GM23338 (cell line): ENCODE data around the gene DYSF. TPM values are rescaled to one million over a fixed set of nuclear protein-coding genes. Genes with fewer than 3 reads are reported as not detected.

Source experiments
- ATAC-seq: fragments of 200-7000 bp; cut with Tn5 transposase; 3 replicates; pipeline ENCODE4 v1.9.1; 2020
- DNase-seq: peaks from one replicate; pipeline ENCODE4 v3.0.0-alpha.2; 2015; ENCODE audit warnings: low spot score
- H2AFZ ChIP-seq: fragments of 200-600 bp; sonication (generic); 2 replicates; pipeline ENCODE4 v1.8.0; 2016; ENCODE audit warnings: antibody characterized with exemption, mild to moderate bottlenecking, moderate library complexity
- H3F3A ChIP-seq: fragments of 200-600 bp; sonication (generic); replicated peaks from 2 replicates; pipeline ENCODE4 v1.8.0; 2017; ENCODE audit warnings: antibody characterized with exemption, mixed run types, low read depth
- H3K27ac ChIP-seq: fragments of 200-600 bp; sonication (generic); 2 replicates; pipeline ENCODE4 v1.6.1; 2016; ENCODE audit warnings: low read depth
- H3K27me3 ChIP-seq: fragments of 200-600 bp; sonication (generic); 2 replicates; pipeline ENCODE4 v1.8.0; 2016; ENCODE audit warnings: mild to moderate bottlenecking, mixed run types, moderate library complexity; ENCODE audit not compliant: insufficient read depth
- H3K36me3 ChIP-seq: fragments of 200-600 bp; sonication (generic); 2 replicates; pipeline ENCODE4 v1.8.0; 2016; ENCODE audit warnings: mild to moderate bottlenecking; ENCODE audit not compliant: insufficient read depth
- H3K4me1 ChIP-seq: fragments of 200-600 bp; sonication (generic); 2 replicates; pipeline ENCODE4 v1.8.0; 2016; ENCODE audit warnings: mild to moderate bottlenecking, moderate library complexity; ENCODE audit not compliant: insufficient read depth
- H3K4me2 ChIP-seq: fragments of 200-600 bp; sonication (generic); 2 replicates; pipeline ENCODE4 v1.7.1; 2017; ENCODE audit warnings: mixed run types
- H3K4me3 ChIP-seq: fragments of 200-600 bp; sonication (generic); 2 replicates; pipeline ENCODE4 v1.6.1; 2016; ENCODE audit warnings: mixed run types
- H3K79me2 ChIP-seq: fragments of 200-600 bp; sonication (generic); replicated peaks from 2 replicates; pipeline ENCODE4 v1.8.0; 2017; ENCODE audit warnings: mild to moderate bottlenecking; ENCODE audit not compliant: insufficient read depth
- H3K9me2 ChIP-seq: fragments of 200-600 bp; sonication (generic); 2 replicates; pipeline ENCODE4 v1.8.0; 2017; ENCODE audit not compliant: insufficient read depth
- H4K20me1 ChIP-seq: fragments of 200-600 bp; sonication (generic); replicated peaks from 2 replicates; pipeline ENCODE4 v1.8.0; 2017; ENCODE audit warnings: mild to moderate bottlenecking; ENCODE audit not compliant: insufficient read depth
- H3K27ac Mint-ChIP-seq: 2 replicates; pipeline ENCODE4 v1.8.0; 2020; ENCODE audit warnings: inconsistent platforms, mild to moderate bottlenecking, moderate library complexity, mixed read lengths
- H3K27me3 Mint-ChIP-seq: 3 replicates; pipeline ENCODE4 v1.8.0; 2022; ENCODE audit warnings: low read depth, mild to moderate bottlenecking, moderate library complexity, mixed read lengths, inconsistent platforms; ENCODE audit not compliant: insufficient read depth, poor library complexity
- H3K36me3 Mint-ChIP-seq: 3 replicates; pipeline ENCODE4 v1.8.0; 2021; ENCODE audit warnings: low read depth, mild to moderate bottlenecking, inconsistent platforms, moderate library complexity, mixed read lengths
- H3K4me1 Mint-ChIP-seq: 3 replicates; pipeline ENCODE4 v1.8.0; 2020; ENCODE audit warnings: mild to moderate bottlenecking, inconsistent platforms, mixed read lengths
- H3K4me3 Mint-ChIP-seq: 3 replicates; pipeline ENCODE4 v1.8.0; 2021; ENCODE audit warnings: moderate library complexity, mild to moderate bottlenecking, inconsistent platforms, mixed read lengths
- H3K9me3 Mint-ChIP-seq: 3 replicates; pipeline ENCODE4 v1.8.0; 2020; ENCODE audit warnings: moderate library complexity, mild to moderate bottlenecking, inconsistent platforms, mixed read lengths
- CREB1 ChIP-seq: fragments of 250-450 bp; sonication (Bioruptor Pico); IDR thresholded peaks from 2 replicates; pipeline ENCODE4 v1.5.0; 2020; ENCODE audit warnings: low read depth, mild to moderate bottlenecking, moderate library complexity
- EZH2phosphoT487 ChIP-seq: fragments of 200-600 bp; sonication (generic); IDR thresholded peaks from one replicate; pipeline ENCODE4 v1.8.1; 2018; ENCODE audit warnings: antibody characterized with exemption; ENCODE audit not compliant: unreplicated experiment
- JUNB ChIP-seq: IDR thresholded peaks from one replicate; pipeline ENCODE4 v1.6.1; 2016; ENCODE audit warnings: antibody characterized with exemption; ENCODE audit not compliant: unreplicated experiment
- NANOG ChIP-seq: IDR thresholded peaks from 2 replicates; pipeline ENCODE4 v1.6.1; 2016; ENCODE audit warnings: antibody characterized with exemption, borderline replicate concordance
- ZNF114 ChIP-seq: fragments of 250-450 bp; sonication (Bioruptor Pico); IDR thresholded peaks from 2 replicates; pipeline ENCODE4 v1.5.0; 2020; ENCODE audit warnings: mild to moderate bottlenecking, moderate library complexity
- polyA plus RNA-seq: library from polyadenylated mRNA; unstranded; fragments of >200 nt; fragmentation: Nextera tagmentation; extraction: Ambion mirVana; gene quantifications from 2 replicates; pipeline ENCODE4 v1.2.1, GENCODE V29; 2016
- total RNA-seq: library from RNA; depleted of rRNA; stranded (reverse); fragments of >200 nt; shearing (Covaris generic); gene quantifications from 2 replicates; pipeline ENCODE4 v1.2.3, GENCODE V29; 2014
- TF ChIP-seq, protein P1 (sequence below): fragments of 250-450 bp; sonication (Bioruptor Pico); IDR thresholded peaks from 2 replicates; pipeline ENCODE4 v1.5.0; 2020; ENCODE audit warnings: mild to moderate bottlenecking, moderate library complexity

The DYSF gene
- total and polyA plus RNA-seq, 2 experiments from 2014 or later = 7.3 to 21.3 TPM

DNA sequence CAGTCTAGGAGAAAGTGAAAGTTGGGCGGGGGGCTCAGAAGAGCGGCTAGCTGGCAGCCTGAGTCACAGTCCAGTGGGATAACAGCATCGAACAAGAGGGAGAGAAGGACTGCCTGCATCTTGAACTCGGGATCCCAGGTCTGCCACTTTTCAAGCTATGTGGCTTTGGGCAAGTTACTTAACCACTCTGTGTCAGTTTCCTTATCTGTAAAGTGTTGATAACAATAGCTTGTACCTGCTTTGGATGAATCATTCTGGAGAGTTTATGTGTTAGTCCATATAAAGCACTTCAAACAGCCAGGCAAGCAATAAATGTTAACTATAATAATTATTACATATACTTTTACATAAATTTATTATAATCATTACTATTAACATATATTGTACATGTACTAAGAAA, 4.6 kb downstream of the DYSF start (continued):
- TF ChIP-seq, protein P1, sequence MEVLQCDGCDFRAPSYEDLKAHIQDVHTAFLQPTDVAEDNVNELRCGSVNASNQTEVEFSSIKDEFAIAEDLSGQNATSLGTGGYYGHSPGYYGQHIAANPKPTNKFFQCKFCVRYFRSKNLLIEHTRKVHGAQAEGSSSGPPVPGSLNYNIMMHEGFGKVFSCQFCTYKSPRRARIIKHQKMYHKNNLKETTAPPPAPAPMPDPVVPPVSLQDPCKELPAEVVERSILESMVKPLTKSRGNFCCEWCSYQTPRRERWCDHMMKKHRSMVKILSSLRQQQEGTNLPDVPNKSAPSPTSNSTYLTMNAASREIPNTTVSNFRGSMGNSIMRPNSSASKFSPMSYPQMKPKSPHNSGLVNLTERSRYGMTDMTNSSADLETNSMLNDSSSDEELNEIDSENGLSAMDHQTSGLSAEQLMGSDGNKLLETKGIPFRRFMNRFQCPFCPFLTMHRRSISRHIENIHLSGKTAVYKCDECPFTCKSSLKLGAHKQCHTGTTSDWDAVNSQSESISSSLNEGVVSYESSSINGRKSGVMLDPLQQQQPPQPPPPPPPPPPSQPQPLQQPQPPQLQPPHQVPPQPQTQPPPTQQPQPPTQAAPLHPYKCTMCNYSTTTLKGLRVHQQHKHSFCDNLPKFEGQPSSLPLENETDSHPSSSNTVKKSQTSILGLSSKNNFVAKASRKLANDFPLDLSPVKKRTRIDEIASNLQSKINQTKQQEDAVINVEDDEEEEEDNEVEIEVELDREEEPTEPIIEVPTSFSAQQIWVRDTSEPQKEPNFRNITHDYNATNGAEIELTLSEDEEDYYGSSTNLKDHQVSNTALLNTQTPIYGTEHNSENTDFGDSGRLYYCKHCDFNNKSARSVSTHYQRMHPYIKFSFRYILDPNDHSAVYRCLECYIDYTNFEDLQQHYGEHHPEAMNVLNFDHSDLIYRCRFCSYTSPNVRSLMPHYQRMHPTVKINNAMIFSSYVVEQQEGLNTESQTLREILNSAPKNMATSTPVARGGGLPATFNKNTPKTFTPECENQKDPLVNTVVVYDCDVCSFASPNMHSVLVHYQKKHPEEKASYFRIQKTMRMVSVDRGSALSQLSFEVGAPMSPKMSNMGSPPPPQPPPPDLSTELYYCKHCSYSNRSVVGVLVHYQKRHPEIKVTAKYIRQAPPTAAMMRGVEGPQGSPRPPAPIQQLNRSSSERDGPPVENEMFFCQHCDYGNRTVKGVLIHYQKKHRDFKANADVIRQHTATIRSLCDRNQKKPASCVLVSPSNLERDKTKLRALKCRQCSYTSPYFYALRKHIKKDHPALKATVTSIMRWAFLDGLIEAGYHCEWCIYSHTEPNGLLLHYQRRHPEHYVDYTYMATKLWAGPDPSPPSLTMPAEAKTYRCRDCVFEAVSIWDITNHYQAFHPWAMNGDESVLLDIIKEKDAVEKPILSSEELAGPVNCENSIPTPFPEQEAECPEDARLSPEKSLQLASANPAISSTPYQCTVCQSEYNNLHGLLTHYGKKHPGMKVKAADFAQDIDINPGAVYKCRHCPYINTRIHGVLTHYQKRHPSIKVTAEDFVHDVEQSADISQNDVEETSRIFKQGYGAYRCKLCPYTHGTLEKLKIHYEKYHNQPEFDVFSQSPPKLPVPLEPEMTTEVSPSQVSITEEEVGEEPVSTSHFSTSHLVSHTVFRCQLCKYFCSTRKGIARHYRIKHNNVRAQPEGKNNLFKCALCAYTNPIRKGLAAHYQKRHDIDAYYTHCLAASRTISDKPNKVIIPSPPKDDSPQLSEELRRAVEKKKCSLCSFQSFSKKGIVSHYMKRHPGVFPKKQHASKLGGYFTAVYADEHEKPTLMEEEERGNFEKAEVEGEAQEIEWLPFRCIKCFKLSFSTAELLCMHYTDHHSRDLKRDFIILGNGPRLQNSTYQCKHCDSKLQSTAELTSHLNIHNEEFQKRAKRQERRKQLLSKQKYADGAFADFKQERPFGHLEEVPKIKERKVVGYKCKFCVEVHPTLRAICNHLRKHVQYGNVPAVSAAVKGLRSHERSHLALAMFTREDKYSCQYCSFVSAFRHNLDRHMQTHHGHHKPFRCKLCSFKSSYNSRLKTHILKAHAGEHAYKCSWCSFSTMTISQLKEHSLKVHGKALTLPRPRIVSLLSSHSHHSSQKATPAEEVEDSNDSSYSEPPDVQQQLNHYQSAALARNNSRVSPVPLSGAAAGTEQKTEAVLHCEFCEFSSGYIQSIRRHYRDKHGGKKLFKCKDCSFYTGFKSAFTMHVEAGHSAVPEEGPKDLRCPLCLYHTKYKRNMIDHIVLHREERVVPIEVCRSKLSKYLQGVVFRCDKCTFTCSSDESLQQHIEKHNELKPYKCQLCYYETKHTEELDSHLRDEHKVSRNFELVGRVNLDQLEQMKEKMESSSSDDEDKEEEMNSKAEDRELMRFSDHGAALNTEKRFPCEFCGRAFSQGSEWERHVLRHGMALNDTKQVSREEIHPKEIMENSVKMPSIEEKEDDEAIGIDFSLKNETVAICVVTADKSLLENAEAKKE = no peak
- no peak for TF ChIP-seq EZH2phosphoT487
- TF ChIP-seq JUNB = no peak
- no peak for TF ChIP-seq ZNF114 (CRISPR knock-in tag)
- no peak for TF ChIP-seq NANOG

DNA sequence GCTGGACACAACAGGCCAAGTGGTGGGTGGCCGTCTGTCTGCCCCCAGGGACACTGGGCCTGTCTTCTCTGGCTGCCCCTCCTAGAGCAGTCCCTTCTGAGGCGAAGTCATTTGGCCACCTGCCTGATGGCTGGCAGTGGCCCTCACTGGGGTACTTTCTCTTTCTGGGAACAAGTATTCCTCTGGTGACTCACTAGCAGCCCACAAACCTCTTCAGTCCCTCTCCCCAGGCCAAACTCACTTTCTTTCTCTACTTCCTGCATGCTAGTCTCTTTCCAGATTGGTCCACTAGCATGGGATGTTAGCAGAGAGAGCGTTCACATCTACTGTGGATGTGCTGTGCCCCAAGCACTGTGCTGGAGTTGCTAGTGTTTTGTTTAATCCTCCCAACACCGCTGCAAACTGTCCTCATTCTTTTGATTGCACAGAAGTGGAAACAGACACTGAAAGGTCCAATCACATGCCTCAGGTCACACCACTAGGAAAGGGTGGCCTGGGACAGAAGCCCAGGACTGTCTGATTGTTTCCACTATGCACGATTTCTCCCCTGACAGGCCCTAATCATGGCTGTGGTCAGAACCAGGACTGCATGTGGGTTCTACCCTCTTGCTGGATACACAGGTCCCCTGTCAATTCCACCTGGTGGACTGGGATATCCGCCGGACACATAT, 5.2 kb downstream of the DYSF start:
- peaks cover 55% of the 10 kb centered on the region for H3K4me1 Mint-ChIP-seq
- TF ChIP-seq NANOG (no peak), CREB1 (no peak)
- TF ChIP-seq, protein P1 = no peak

More for the DNA sequence above, 5.2 kb downstream of the DYSF start:
- H3K27me3 ChIP-seq = peaks cover 23% of the 10 kb centered on the region
- no peak overlapping the region for H3K4me3 ChIP-seq
- Mint-ChIP-seq H3K4me3 (no peak overlapping the region), H3K27ac (no peak overlapping the region), H3K27me3 (peaks cover 46% of the 10 kb centered on the region), H3K9me3 (peaks cover 12% of the 10 kb centered on the region; the same call in 2 of the 3 replicates), H3K36me3 (peaks cover 15% of the 10 kb centered on the region)
- no peaks in the 10 kb centered on the region for H4K20me1 ChIP-seq
- peaks cover 12% of the 10 kb centered on the region; the same call in 1 of the 2 replicates for H3F3A ChIP-seq
- no peak for ATAC-seq
- no peak overlapping the region for H3K27ac ChIP-seq
- peaks cover 37% of the 10 kb centered on the region for H3K4me1 ChIP-seq
- H3K4me2 ChIP-seq = no peak overlapping the region
- DNase-seq = no peak
- H3K36me3 ChIP-seq = no peaks in the 10 kb centered on the region
- no peak overlapping the region for H2AFZ ChIP-seq
- H3K79me2 ChIP-seq = 0 out of 2 replicates have a peak, but pooled peaks cover 9% of the 10 kb centered on the region
- no peaks in the 10 kb centered on the region for H3K9me2 ChIP-seq
